Mucosa of rectum (tissue), 2 donors: ENCODE data around the gene NACA2.

Experiments used
- H3K27ac ChIP-seq, 2 donors: one replicate each; pipeline ENCODE4 v1.7.0; 2013; ENCODE audit warnings: inconsistent platforms in 2 of 2, low read depth in 2 of 2, low read length in 2 of 2
- H3K27me3 ChIP-seq, 2 donors: one replicate each; pipeline ENCODE4 v1.7.0; 2013; ENCODE audit warnings: low read length in 2 of 2; ENCODE audit not compliant: control insufficient read depth in 2 of 2, insufficient read depth in 2 of 2
- H3K36me3 ChIP-seq, 2 donors: one replicate each; pipeline ENCODE4 v1.7.0; 2013; ENCODE audit warnings: low read length in 2 of 2; ENCODE audit not compliant: control insufficient read depth in 2 of 2, insufficient read depth in 2 of 2
- H3K4me1 ChIP-seq, 2 donors: one replicate each; pipeline ENCODE4 v1.7.0; 2013; ENCODE audit warnings: low read length in 2 of 2, mild to moderate bottlenecking in 1 of 2; ENCODE audit not compliant: control insufficient read depth in 2 of 2, insufficient read depth in 2 of 2
- H3K4me3 ChIP-seq, 2 donors: one replicate each; pipeline ENCODE4 v1.7.0; 2013; ENCODE audit warnings: low read length in 2 of 2
- H3K9ac ChIP-seq, 2 donors: one replicate each; pipeline ENCODE4 v1.7.0; 2013; ENCODE audit warnings: low read length in 2 of 2, low read depth in 1 of 2, mild to moderate bottlenecking in 1 of 2
- H3K9me3 ChIP-seq, 2 donors: one replicate each; pipeline ENCODE4 v1.7.0; 2013; ENCODE audit warnings: low read length in 2 of 2; ENCODE audit not compliant: control insufficient read depth in 2 of 2
- donor health status: healthy.
- donor health status: Normal muscosa, but diverticular disease.

NACA2 gene

DNA sequence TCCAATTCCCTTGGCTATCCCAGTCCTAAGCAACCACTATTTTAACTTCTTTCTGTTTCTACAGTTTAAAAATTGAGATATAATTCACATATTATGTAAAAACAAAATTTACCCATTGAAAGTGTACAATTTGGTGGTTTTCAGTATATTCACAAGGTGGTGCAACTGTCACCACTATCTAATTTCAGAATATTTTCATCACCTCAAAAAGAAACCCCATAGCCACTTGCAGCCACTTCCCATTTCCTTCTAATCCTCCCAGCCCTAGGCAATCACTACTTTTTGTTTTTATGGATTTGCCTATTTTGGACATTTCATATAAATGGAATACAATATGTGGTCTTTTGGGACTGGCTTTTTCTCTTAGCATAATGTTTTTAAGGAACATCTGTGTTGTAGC lies 36.1 kb upstream of the NACA2 start:
- no peak overlapping the region for H3K4me3 ChIP-seq
- H3K9me3 ChIP-seq, result no peaks in the 10 kb centered on the region
- no peaks in the 10 kb centered on the region for H3K36me3 ChIP-seq
- no peak overlapping the region for H3K9ac ChIP-seq
- H3K27me3 ChIP-seq, result peaks cover 0 to 8% of the 10 kb centered on the region in 2 donors
- H3K27ac ChIP-seq, result no peak overlapping the region
- no peaks in the 10 kb centered on the region for H3K4me1 ChIP-seq

DNA sequence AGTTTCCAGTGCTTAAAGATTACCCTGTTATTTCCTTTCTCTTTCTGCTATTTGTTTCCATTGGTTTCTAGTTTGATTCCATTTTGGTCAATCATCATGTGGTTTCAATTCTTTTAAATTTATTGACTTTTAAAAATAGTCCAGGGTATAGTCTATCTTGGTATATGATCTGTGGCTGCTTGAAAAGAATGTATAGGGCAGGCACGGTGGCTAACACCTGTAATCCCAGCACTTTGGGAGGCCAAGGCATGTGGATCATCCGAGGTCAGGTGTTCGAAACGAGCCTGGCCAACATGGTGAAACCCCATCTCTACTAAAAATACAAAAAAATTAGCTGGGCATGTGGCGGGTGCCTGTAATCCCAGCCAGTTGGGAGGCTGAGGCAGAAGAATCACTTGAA lies 34.5 kb upstream of the NACA2 start:
- no peak overlapping the region for H3K4me3 ChIP-seq
- no peaks in the 10 kb centered on the region for H3K36me3 ChIP-seq
- H3K27ac ChIP-seq, result no peak overlapping the region
- peaks cover 3 to 4% of the 10 kb centered on the region in 2 donors for H3K27me3 ChIP-seq
- H3K9ac ChIP-seq, result no peak overlapping the region
- no peaks in the 10 kb centered on the region for H3K4me1 ChIP-seq
- H3K9me3 ChIP-seq, result no peaks in the 10 kb centered on the region

DNA sequence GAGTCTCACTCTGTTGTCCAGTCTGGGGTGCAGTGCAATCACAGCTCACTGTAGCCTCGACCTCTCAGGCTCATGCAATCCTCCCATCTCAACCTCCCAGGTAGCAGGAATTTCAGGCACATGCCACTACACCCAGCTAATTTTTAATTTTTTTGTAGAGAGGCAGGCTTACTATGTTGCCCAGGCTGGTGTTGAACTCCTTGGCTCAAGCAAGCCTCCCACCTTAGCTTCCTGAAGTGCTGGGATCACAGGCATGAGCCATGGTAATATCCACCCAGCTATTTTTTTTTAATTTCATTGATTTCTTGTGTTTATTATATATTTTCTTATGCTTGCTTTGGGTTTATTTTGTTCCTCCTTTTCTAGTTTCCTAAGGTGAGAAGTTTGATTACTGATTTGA lies 33.9 kb upstream of the NACA2 start:
- Histone ChIP-seq H3K4me3 (no peak overlapping the region), H3K36me3 (no peaks in the 10 kb centered on the region), H3K27me3 (peaks cover 3 to 4% of the 10 kb centered on the region in 2 donors), H3K4me1 (no peaks in the 10 kb centered on the region), H3K9me3 (no peaks in the 10 kb centered on the region), H3K9ac (no peak overlapping the region), H3K27ac (no peak overlapping the region)

DNA sequence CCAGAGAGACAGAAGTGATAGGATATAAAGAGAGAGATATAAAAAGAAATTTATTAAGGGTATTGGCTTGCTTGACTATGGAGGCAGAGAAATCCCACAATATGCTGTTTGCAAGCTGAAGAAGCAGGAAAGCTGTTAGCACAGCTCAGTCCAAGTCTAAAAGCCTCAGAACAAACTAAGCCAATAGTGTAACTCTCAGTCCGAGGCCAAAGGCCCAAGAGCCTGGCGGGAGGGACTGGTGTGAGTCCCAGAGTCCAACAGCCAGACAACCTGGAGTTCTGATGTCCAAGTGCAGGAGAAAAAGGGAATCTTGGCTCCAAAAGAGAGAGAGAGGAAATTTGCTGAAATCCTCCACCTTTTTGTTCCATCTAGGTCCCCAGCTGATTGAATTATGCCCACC lies 30.3 kb upstream of the NACA2 start:
- Histone ChIP-seq H3K4me3 (no peak overlapping the region), H3K36me3 (no peaks in the 10 kb centered on the region), H3K27ac (no peak overlapping the region), H3K9me3 (no peaks in the 10 kb centered on the region), H3K4me1 (no peaks in the 10 kb centered on the region), H3K27me3 (peaks cover 3 to 4% of the 10 kb centered on the region in 2 donors), H3K9ac (no peak overlapping the region)

DNA sequence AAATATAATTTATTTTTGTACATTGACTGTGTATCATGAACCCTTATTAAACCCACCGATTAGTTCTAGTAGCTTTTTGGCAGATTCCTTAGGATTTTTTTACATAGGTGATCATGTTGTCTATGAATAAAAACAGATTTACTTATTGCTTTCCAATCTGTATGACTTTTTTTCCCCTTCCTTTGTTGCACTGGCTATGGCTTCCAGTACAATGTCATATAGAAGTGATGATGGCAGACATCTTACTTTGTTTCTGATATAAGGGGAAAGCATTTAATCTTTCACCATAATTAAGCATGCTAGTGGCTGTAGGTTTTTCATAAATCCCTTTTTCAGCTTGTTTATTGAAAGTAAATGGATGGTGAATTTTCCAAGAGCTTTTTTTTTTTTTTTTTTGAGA lies 28.9 kb upstream of the NACA2 start:
- peaks cover 3 to 4% of the 10 kb centered on the region in 2 donors for H3K27me3 ChIP-seq
- H3K9me3 ChIP-seq, result no peaks in the 10 kb centered on the region
- H3K36me3 ChIP-seq, result no peaks in the 10 kb centered on the region
- no peak overlapping the region for H3K27ac ChIP-seq
- H3K4me3 ChIP-seq, result no peak overlapping the region
- no peaks in the 10 kb centered on the region for H3K4me1 ChIP-seq
- no peak overlapping the region for H3K9ac ChIP-seq

DNA sequence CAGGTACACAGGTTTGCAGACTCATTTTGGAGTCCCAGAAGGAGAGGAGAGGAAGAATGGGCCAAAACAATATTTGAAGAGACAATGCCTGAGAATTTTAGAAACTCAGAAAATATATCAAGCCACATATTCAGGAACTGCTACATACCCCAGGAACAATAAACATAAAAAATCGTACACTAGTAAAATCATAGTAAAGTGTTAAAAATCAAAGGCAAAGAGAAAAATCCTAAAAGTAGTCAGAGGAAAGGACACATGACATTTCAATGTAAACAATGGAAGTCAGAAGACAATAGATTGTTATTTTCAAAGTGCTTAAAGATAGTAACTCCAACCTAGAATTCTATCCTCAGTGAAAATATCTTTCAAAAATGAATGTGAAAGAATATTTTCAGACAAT lies 28.5 kb upstream of the NACA2 start:
- no peak overlapping the region for H3K4me3 ChIP-seq

DNA sequence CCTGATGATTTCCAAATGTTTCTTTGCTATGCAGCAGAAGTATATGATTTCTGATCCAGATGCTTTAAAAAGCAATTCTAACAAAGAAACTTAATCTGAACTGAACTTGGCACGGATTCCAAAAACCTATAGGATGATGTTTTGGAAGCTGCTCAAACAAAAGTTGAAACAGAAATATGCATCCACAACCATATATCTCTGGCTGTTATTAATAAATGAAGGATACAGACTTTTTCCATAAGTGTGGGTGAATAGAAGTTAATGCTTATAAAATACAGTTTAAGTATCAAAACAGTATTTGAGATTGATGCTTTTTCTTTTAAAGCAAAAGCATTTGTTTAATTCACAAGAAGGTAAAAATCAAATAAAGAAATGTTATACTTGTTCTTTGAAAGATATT lies 27.9 kb upstream of the NACA2 start:
- H3K9ac ChIP-seq, result no peak overlapping the region
- H3K27me3 ChIP-seq, result peaks cover 0 to 3% of the 10 kb centered on the region in 2 donors
- no peaks in the 10 kb centered on the region for H3K4me1 ChIP-seq
- H3K9me3 ChIP-seq, result no peaks in the 10 kb centered on the region
- H3K4me3 ChIP-seq, result no peak overlapping the region
- H3K27ac ChIP-seq, result no peak overlapping the region
- no peaks in the 10 kb centered on the region for H3K36me3 ChIP-seq

More for the DNA sequence above, 28.5 kb upstream of the NACA2 start:
- no peaks in the 10 kb centered on the region for H3K36me3 ChIP-seq
- peaks cover 0 to 3% of the 10 kb centered on the region in 2 donors for H3K27me3 ChIP-seq
- H3K4me1 ChIP-seq, result no peaks in the 10 kb centered on the region
- no peak overlapping the region for H3K27ac ChIP-seq
- H3K9me3 ChIP-seq, result no peaks in the 10 kb centered on the region
- no peak overlapping the region for H3K9ac ChIP-seq

DNA sequence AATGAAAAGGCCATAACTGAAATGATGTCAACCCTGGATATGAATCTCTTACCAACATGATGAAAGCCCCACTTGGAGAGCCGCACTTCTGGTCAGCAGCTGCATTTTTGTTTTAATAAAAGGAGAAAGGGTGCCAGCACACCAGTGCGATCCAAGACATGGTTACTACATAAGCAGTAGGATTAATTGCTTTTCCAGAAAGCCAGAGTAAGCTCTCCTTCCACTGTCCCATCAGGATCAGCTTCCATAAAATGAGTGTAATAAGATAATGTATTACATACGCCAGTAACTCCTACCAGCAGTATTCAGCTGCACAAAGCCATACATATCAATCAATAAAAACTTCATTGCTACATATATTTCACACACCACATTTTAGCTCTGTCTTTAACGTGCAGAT lies 26.3 kb upstream of the NACA2 start:
- peaks cover 0 to 3% of the 10 kb centered on the region in 2 donors for H3K27me3 ChIP-seq
- H3K9me3 ChIP-seq, result no peaks in the 10 kb centered on the region
- H3K36me3 ChIP-seq, result no peaks in the 10 kb centered on the region
- H3K27ac ChIP-seq, result no peak overlapping the region
- no peaks in the 10 kb centered on the region for H3K4me1 ChIP-seq
- H3K4me3 ChIP-seq, result no peak overlapping the region
- H3K9ac ChIP-seq, result no peak overlapping the region

DNA sequence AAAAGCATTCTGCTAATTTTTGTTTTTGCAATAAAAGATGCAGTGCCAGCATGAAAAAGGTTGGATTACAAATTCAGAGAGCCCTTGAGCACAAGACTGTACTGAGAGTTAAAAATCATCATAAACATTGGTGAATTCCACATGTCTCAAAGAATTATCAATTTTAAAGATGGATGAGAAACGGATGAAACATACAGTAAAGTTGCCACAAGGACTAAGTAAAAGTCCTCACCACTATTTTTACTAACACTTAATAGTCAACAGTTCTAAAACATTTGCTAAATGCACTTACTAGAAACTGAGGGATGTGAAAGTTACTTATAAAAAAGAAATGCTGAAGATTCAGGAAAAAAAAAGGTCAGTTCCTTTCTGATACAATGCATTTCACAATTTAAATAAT lies 25.8 kb upstream of the NACA2 start:
- Histone ChIP-seq H3K27ac (no peak overlapping the region), H3K9me3 (no peaks in the 10 kb centered on the region), H3K36me3 (no peaks in the 10 kb centered on the region), H3K4me1 (no peaks in the 10 kb centered on the region), H3K27me3 (peaks cover 0 to under 1% of the 10 kb centered on the region in 2 donors), H3K9ac (no peak overlapping the region), H3K4me3 (no peak overlapping the region)

DNA sequence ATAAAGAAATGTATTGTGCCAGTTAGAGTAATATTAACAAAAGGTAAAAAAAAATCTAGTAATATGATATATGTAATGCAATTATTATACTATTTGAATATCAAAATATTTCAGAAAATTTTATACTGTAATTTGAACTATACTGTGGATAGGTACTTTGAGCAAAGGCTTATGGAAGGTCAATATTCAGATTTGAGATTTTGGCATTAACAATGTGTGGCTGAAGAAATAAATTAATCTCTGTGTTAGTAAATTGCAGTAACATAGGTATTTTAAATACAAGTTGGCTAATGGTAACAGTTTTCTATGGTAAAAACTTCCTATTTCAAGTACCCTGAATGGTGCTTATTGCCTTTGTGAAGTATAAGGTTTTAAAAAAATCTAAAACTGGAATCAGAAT lies 23.2 kb upstream of the NACA2 start:
- no peaks in the 10 kb centered on the region for H3K4me1 ChIP-seq
- no peaks in the 10 kb centered on the region for H3K9me3 ChIP-seq
- H3K36me3 ChIP-seq, result no peaks in the 10 kb centered on the region
- no peaks in the 10 kb centered on the region for H3K27me3 ChIP-seq
- no peak overlapping the region for H3K4me3 ChIP-seq
- no peak overlapping the region for H3K9ac ChIP-seq
- no peak overlapping the region for H3K27ac ChIP-seq

DNA sequence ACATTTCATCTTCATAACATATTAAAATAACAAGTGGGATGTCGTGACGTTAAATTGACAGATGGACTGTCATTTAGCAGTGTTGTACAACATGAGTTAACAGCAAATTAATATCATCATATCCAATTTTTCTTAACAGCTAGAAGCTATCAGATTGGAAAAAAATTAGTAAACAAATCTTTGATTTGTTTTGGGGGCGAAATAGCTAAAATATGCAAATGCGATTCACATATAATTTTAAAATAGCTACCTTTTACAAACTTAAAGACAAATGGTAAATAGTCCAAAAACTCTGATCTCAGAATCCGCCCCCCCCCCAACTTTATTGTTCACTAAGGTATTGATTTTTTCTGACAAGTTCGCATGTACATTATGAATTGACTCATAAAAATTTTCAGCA lies 20.3 kb upstream of the NACA2 start:
- no peaks in the 10 kb centered on the region for H3K36me3 ChIP-seq
- H3K4me1 ChIP-seq, result no peaks in the 10 kb centered on the region
- H3K9ac ChIP-seq, result no peak overlapping the region
- H3K27ac ChIP-seq, result no peak overlapping the region
- no peak overlapping the region for H3K4me3 ChIP-seq
- H3K27me3 ChIP-seq, result no peaks in the 10 kb centered on the region
- no peaks in the 10 kb centered on the region for H3K9me3 ChIP-seq
